Central memory CD8-positive, alpha-beta T cell (primary cell): ENCODE data around the gene RND1.
"Not testable (repeated sequence)": the region's sequence is repeated elsewhere in the genome, so short reads cannot be mapped to it uniquely, and the experiment has no call there.

ENCODE experiments used
- ATAC-seq: fragments of 150-1000 bp; cut with Tn5 transposase; replicated peaks from 2 replicates; pipeline ENCODE4 v1.10.0; 2022; ENCODE audit warnings: mild to moderate bottlenecking, moderate FRiP score, moderate number of reproducible peaks; ENCODE audit not compliant: poor library complexity, severe bottlenecking; ENCODE audit errors: extremely low read depth
- DNase-seq, 2 donors: peaks; one replicate each; pipeline ENCODE4 v3.0.0; 2021; ENCODE audit warnings: low spot score in 2 of 2
- H3K27ac Mint-ChIP-seq: one replicate; pipeline ENCODE4 v1.8.0; 2022; ENCODE audit warnings: low read depth, mild to moderate bottlenecking, moderate library complexity, mixed read lengths
- H3K27me3 Mint-ChIP-seq: one replicate; pipeline ENCODE4 v1.8.0; 2022; ENCODE audit warnings: mixed read lengths
- H3K36me3 Mint-ChIP-seq: one replicate; pipeline ENCODE4 v1.8.0; 2022; ENCODE audit warnings: mild to moderate bottlenecking, moderate library complexity, mixed read lengths; ENCODE audit not compliant: insufficient read depth
- H3K4me1 Mint-ChIP-seq: one replicate; pipeline ENCODE4 v1.8.0; 2022; ENCODE audit warnings: mixed read lengths
- H3K4me3 Mint-ChIP-seq: one replicate; pipeline ENCODE4 v1.8.0; 2022; ENCODE audit warnings: mild to moderate bottlenecking, moderate library complexity, mixed read lengths
- H3K9me3 Mint-ChIP-seq: one replicate; pipeline ENCODE4 v1.8.0; 2022; ENCODE audit warnings: mixed read lengths

The RND1 gene

DNA sequence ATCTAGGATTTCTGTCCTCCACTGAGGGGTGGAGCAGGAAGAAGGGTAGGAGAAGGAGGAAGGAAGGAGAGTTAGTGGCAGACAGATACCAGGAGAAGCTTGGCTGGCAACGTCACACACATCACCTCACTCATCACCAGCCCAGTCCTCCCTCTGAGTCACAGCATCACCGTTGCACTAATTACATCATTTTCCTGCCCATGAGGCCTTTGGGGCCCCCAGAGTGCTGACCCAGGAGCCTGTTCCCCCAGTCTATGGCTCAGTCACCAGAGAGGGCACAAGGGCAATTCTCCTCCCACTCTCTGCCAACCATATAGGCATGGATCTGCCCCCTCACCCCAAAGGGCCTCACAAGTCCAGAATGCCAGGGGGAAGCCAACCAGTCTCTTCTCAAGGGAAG, 4.6 kb downstream of the RND1 start:
- ATAC-seq: no peak
- peaks cover 10% of the 10 kb centered on the region for H3K36me3 Mint-ChIP-seq
- peaks cover 41% of the 10 kb centered on the region for H3K27me3 Mint-ChIP-seq
- DNase-seq: no peak
- peaks cover 23% of the 10 kb centered on the region for H3K4me1 Mint-ChIP-seq
- H3K27ac Mint-ChIP-seq: no peak overlapping the region
- no peak overlapping the region for H3K4me3 Mint-ChIP-seq
- no peaks in the 10 kb centered on the region for H3K9me3 Mint-ChIP-seq

DNA sequence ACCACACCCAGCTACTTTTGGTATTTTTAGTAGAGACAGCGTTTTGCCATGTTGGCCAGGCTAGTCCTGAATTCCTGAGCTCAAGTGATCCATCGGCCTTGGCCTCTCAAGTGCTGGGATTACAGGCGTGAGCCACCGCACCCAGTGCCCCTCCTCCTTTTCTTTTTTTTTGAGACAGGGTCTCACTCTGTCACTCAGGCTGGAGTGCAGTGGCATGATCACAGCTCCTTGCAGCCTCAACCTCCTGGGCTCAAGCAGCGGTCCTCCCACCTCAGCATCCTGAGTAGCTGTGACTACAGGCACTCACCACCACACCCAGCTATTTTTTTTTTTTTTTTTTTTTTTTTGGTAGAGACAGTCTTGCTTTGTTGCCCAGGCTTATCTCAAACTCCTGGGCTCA, 5.4 kb downstream of the RND1 start:
- DNase-seq, H3K4me3 Mint-ChIP-seq, H3K9me3 Mint-ChIP-seq, H3K36me3 Mint-ChIP-seq, ATAC-seq, H3K27ac Mint-ChIP-seq: not testable (repeated sequence)
- peaks cover 41% of the 10 kb centered on the region for H3K27me3 Mint-ChIP-seq
- H3K4me1 Mint-ChIP-seq: peaks cover 14% of the 10 kb centered on the region

DNA sequence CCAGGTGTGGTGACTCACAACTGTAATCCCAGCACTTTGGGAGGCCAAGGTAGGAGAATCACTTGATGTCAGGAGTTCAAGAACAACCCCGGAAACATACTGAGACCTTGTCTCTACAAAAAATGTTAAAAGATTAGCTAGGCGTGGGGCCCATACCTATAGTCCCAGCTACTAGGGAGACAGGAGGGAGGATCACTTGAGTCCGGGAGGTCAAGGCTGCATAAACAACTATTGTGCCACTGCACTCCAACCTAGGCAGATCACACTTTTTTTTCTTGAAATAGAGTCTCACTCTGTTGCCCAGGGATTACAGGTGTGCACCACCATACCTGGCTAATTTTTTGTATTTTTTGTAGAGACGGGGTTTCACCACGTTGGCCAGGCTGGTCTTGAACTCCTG, 6.1 kb downstream of the RND1 start:
- no peaks in the 10 kb centered on the region for H3K9me3 Mint-ChIP-seq
- ATAC-seq (no peak), DNase-seq (no peak)
- H3K27ac Mint-ChIP-seq: no peak overlapping the region
- H3K27me3 Mint-ChIP-seq: peaks cover 39% of the 10 kb centered on the region
- H3K36me3 Mint-ChIP-seq: peaks cover 3% of the 10 kb centered on the region
- H3K4me1 Mint-ChIP-seq: peaks cover 7% of the 10 kb centered on the region
- no peak overlapping the region for H3K4me3 Mint-ChIP-seq

DNA sequence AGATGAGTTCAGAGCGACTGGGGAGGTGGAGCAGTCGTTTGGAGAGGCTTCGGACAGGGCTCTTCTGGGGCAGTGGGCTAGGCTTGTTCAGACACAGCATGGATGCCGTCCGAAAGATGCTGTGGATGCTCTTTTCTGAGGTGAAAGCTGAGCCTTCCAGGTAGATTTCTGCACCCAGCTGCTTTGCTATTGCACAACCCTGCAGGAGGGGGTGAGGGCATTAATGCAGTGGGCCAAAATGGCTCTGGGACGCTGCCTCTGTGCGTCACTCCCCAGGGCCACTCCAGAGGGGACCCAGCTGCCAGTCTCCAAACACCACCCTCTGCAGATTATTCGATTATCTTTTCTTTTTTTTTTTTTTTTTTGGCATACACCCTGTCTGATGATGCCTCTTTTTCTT, 7.6 kb downstream of the RND1 start:
- Mint-ChIP-seq H3K4me3 (no peak overlapping the region), H3K4me1 (peaks cover 4% of the 10 kb centered on the region), H3K9me3 (no peaks in the 10 kb centered on the region), H3K27ac (no peak overlapping the region), H3K36me3 (peaks cover 3% of the 10 kb centered on the region), H3K27me3 (peaks cover 23% of the 10 kb centered on the region)
- DNase-seq (no peak), ATAC-seq (no peak)

DNA sequence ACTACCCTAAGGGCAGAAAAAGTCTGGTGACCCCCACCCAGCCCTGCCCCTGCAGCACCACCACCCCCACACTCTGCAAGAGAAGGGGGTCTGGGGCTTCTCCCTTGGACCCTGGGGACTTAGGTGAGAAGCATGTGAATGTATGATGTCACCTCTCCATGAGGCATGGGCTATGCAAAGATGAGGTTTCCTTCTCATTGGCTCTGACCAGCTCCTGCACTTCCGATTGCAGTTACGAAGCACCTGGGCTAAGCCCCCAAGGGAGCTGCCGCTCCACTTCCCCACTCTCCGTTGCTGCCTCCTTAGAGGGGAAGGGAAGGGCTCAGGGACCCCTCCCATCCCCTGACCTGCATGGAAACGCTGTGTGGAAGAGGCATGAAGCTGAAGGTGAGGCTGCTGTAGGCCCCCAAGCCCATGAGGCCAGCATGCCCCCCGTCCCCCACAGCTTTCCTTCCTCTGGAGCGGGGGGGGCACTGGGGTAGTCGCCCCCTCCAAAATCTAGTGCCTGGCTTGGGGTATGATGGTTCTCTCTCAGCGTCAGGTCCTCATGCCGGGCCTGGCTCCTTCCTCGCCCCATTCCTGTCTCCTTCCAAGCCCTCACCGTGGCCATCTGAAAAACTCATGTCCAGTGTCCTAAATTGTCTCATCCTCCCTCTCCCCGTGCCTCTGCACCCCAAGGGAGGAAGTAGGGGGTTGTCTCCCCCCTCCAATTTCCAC, 8.2 kb downstream of the RND1 start:
- peaks cover 17% of the 10 kb centered on the region for H3K27me3 Mint-ChIP-seq
- peaks cover 5% of the 10 kb centered on the region for H3K36me3 Mint-ChIP-seq
- H3K27ac Mint-ChIP-seq: no peak overlapping the region
- peaks cover 10% of the 10 kb centered on the region for H3K4me1 Mint-ChIP-seq
- DNase-seq (no peak), ATAC-seq (no peak)
- no peak overlapping the region for H3K4me3 Mint-ChIP-seq
- no peaks in the 10 kb centered on the region for H3K9me3 Mint-ChIP-seq

DNA sequence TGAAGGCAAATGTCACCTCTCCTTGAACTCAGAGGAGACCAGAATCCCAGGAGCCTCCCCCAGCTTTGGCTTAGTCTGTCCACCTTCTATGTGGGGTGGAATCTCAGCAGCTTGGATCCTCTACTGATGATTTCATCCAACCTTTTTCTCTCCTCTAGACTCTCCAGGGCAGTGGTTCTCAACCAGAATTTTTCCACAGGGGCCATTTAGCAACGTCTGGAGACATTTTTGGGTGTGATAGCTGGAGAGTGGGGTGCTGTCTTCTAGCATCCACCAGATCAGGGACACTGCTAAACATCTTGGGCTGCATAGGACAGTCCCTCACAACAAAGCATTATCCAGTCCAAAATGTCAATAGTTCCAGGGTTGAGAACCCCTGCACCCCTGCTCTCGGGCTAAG, 9.3 kb downstream of the RND1 start:
- no peak overlapping the region for H3K27ac Mint-ChIP-seq
- H3K9me3 Mint-ChIP-seq: no peaks in the 10 kb centered on the region
- ATAC-seq: no peak
- no peak for DNase-seq
- peaks cover 11% of the 10 kb centered on the region for H3K4me1 Mint-ChIP-seq
- H3K36me3 Mint-ChIP-seq: peaks cover 12% of the 10 kb centered on the region
- no peak overlapping the region for H3K4me3 Mint-ChIP-seq
- peaks cover 7% of the 10 kb centered on the region for H3K27me3 Mint-ChIP-seq

DNA sequence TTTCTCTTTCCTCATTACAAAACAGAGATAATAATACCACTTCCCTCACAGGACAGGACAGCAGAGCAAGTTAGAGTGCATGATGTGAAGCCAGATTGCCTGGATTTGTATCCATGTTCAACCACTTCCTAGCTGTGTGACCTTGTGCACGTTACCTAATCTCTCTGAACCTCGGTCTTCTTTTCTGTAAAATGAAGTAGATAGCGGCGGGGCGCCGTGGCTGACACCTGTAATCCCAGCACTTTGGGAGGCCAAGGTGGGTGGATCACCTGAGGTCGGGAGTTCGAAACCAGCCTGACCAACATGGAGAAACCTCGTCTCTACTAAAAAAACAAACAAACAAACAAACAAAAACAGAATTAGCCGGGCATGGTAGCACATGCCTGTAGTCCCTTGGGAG, 10.7 kb downstream of the RND1 start:
- DNase-seq, H3K4me3 Mint-ChIP-seq, ATAC-seq, H3K27ac Mint-ChIP-seq, H3K27me3 Mint-ChIP-seq, H3K9me3 Mint-ChIP-seq: not testable (repeated sequence)
- Mint-ChIP-seq H3K36me3 (peaks cover 22% of the 10 kb centered on the region), H3K4me1 (peaks cover 26% of the 10 kb centered on the region)

DNA sequence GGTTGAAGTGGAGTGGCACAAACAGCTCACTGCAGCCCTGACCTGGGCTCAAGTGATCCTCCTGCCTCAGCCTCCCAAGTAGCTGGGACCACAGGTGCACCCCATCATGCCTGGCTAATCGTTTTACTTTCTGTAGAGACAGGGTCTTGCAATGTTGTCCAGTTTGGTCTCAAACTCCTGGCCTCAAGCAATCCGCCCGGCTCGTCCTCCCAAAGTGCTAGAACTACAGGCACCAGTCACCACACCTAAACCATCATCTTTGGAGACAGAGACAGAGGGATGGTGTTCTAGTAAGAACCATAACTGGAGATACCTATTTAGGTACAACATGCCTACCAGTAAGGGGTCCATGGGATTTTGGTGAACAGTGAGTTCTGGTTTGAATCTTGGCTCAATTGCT, 11.2 kb downstream of the RND1 start:
- Mint-ChIP-seq H3K9me3 (no peaks in the 10 kb centered on the region), H3K4me1 (peaks cover 30% of the 10 kb centered on the region), H3K36me3 (peaks cover 24% of the 10 kb centered on the region), H3K4me3 (no peak overlapping the region), H3K27me3 (no peaks in the 10 kb centered on the region), H3K27ac (no peak overlapping the region)
- DNase-seq: no peak
- no peak for ATAC-seq

DNA sequence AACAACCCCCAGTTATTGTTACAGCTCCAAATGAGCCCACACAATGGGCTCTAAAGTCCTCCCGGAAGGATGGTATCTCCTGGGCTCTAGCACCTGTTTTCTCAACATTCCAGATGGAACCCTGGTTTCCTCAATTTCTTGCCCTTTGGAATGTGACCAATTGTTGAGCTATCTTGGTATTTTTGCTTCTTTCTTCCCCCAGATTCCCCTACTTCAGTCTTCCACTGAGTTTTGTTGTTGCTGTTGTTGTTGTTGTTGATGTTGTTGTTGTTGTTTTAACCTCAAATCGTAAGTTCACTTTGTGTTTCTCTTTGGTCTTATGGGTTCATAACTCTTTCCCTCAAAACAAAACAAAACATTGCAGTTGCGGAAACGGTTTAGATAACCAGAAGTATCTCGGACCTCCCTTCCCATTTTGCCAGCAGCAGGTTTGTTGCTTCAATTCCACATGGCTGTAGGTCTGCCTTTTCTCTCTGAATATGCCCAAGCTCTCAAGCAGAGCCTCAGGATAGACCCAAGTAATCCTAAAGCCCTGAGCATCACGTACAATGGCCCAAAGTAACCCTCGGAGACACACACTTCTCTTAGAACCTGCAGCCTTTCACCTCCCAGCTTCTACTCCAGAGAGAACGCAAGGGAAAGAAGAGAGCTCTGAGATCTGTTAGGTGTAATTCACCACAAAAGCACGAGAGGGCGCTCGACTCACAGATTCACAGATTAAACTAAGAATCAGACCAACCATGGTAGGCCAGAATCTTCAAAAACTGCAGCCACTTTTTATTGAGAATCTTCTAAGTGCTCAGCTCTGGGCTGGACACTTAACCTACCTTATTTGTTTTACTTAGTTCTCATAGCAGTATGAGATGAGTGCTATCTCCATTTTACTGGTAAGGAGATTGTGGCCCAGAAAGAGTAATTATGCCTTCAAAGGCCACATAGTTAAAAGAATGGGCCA, 12.7 kb downstream of the RND1 start:
- DNase-seq (peak; percentile 86 to 92), ATAC-seq (peak; percentile 25)
- peaks cover 29% of the 10 kb centered on the region for H3K36me3 Mint-ChIP-seq
- no peaks in the 10 kb centered on the region for H3K27me3 Mint-ChIP-seq
- H3K4me3 Mint-ChIP-seq: peak overlapping the region; percentile 99
- no peaks in the 10 kb centered on the region for H3K9me3 Mint-ChIP-seq
- peaks cover 35% of the 10 kb centered on the region for H3K4me1 Mint-ChIP-seq
- H3K27ac Mint-ChIP-seq: peak overlapping the region; percentile 100

DNA sequence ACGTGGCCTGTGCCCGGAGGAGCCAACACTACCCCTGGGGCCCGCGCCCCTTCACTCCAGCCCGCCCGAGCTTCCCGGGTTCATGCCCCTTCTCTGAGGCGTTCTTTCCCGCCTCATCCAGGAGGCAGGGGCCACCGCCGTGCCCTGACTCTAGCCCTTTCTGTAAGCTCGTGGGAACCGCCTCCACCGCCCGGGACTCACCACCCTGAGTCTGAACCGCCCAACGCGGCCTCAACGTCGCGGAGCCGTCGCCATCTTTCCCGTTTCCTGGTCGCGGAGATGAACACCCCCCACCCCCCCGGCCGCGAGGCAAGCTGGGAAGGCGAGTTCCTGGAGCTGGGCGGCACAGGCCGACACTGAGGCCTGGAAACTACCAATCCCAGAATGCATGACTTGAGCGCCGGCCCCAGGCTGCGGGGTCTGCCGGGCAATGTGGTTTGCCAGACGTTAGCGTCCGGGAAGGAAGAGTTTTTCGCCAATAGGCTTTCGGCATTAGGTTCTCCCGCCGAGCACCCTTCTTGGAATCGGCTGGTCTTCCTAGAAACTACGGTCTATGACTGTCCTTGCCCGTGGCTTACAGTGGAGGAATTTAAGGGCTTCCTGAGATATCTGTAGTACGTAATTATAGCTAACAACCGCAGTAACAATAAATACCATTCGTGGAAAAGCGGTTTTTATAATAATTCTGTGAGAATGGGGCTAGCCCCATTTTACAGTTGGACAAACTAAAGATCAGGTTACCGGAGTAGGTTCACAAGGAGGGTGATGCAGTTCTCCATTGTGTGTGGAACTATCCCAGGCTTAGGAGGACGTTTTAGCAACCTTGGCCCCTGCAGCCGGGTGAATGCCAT, 13.6 kb downstream of the RND1 start, which contains the start of gene DDX23:
TSS of gene DDX23 (minus strand) at position 281 of the 851 bp plus-strand sequence. CDS start 6,381 bp downstream, outside the sequence.
- H3K27ac Mint-ChIP-seq: peak within 1 kb of the TSS; percentile 100
- peak within 1 kb of the TSS; percentile 99 for H3K4me3 Mint-ChIP-seq
- peaks cover 42% of the 10 kb centered on the region for H3K4me1 Mint-ChIP-seq
- H3K9me3 Mint-ChIP-seq: no peaks in the 10 kb centered on the region
- H3K27me3 Mint-ChIP-seq: no peaks in the 10 kb centered on the region
- peaks cover 32% of the 10 kb centered on the region for H3K36me3 Mint-ChIP-seq
- ATAC-seq: peak; percentile 91
- peak; percentile 71 to 83 for DNase-seq

DNA sequence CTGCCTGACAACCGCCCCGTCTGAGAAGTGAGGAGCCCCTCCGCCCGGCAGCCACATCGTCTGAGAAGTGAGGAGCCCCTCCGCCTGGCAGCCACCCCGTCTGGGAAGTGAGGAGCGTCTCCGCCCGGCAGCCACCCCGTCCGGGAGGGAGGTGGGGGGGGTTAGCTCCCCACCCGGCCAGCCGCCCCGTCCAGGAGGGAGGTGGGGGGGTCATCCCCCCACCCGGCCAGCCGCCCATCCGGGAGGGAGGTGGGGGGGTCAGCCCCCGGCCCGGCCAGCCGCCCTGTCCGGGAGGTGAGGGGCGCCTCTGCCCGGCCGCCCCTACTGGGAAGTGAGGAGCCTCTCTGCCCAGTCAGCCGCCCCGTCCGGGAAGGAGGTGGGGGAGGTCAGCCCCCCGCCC, 23.6 kb downstream of the RND1 start:
- H3K4me1 Mint-ChIP-seq, ATAC-seq, H3K27me3 Mint-ChIP-seq, H3K9me3 Mint-ChIP-seq, H3K4me3 Mint-ChIP-seq, DNase-seq, H3K27ac Mint-ChIP-seq: not testable (repeated sequence)
- H3K36me3 Mint-ChIP-seq: peaks cover 78% of the 10 kb centered on the region

DNA sequence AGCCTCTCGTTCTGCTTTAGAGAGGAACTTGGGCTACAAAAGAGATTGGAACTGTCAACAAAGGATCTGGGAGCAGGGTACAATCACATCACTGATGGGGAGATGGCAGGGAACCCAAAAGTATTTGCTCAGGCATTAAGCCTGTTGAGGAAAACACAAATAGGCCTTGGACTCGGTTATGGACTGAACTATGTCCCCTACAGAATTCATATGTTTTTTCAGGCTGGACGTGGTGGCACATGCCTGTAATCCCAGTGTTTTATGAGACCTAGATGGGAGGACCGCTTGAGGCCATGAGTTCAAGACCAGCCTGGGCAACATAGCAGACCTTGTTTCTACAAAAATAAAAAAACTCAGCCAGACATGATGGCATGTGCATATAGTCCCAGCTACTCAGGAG, 27.6 kb downstream of the RND1 start:
- H3K9me3 Mint-ChIP-seq: no peaks in the 10 kb centered on the region
- H3K4me3 Mint-ChIP-seq: no peak overlapping the region
- ATAC-seq (no peak), DNase-seq (no peak)
- peaks cover 4% of the 10 kb centered on the region for H3K4me1 Mint-ChIP-seq
- no peaks in the 10 kb centered on the region for H3K27me3 Mint-ChIP-seq
- peak overlapping the region; percentile 15 for H3K27ac Mint-ChIP-seq
- peaks cover 77% of the 10 kb centered on the region for H3K36me3 Mint-ChIP-seq
